Measurements from ENCODE around the gene TOR3A.

DNA sequence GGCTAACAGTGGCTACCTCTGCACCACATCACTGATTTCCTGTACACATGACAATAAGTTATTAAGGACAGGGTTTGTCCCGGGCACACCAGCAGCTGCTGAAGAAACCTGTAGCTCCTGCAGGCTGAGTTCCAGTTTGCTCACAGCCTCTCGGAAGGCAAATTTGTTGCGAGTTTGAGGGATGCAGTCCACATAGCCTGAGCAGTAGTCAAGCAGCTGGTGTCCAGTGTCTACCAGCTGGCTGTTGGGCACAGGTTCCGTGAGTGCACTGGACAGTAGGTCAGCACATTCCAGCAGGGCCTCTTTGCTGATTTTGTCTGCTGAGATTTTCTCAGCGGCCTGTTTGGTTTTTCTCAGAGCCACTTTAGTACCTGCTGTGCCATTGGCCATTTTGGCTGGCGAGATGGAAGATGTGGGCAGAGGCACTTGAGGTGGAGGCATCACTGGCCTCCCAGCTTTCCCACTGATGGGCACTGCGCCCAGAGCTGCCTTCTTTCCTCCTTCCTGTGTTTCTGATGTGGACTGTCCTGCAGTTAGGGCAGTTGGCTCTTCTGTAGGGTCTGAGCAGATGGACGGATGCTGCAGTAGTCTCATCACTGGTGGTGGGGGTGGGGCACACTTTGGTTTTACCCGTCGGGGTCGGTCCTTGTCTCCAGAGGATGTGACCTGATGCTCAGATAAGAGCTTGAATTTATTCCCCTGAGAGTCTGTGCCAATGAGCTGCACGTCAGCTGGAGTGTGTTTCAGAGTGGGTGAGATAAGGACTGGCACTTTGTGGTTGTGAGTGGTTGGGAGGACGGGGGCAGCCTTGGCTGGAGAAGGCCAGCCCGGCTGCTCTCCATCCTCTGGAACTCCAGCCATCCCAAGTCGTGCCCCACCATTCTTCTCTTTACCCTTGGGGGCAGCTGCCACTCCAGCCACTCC, 26.1 kb downstream of the TOR3A start:
- TF ChIP-seq, protein P1, sequence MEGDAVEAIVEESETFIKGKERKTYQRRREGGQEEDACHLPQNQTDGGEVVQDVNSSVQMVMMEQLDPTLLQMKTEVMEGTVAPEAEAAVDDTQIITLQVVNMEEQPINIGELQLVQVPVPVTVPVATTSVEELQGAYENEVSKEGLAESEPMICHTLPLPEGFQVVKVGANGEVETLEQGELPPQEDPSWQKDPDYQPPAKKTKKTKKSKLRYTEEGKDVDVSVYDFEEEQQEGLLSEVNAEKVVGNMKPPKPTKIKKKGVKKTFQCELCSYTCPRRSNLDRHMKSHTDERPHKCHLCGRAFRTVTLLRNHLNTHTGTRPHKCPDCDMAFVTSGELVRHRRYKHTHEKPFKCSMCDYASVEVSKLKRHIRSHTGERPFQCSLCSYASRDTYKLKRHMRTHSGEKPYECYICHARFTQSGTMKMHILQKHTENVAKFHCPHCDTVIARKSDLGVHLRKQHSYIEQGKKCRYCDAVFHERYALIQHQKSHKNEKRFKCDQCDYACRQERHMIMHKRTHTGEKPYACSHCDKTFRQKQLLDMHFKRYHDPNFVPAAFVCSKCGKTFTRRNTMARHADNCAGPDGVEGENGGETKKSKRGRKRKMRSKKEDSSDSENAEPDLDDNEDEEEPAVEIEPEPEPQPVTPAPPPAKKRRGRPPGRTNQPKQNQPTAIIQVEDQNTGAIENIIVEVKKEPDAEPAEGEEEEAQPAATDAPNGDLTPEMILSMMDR (IDR thresholded peaks at IDR 0.05; ENCODE audit: low read depth, low read length), result no peak
- no peak for TF ChIP-seq POLR2A (IDR thresholded peaks at IDR 0.05; ENCODE audit: extremely low read depth, insufficient read length)
- no peak for TF ChIP-seq MYC (IDR thresholded peaks at IDR 0.05; ENCODE audit: low read depth, low read length)
- TF ChIP-seq, protein P2, sequence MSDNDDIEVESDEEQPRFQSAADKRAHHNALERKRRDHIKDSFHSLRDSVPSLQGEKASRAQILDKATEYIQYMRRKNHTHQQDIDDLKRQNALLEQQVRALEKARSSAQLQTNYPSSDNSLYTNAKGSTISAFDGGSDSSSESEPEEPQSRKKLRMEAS (IDR thresholded peaks at IDR 0.05; ENCODE audit: low read depth, low read length), result no peak
